Measurements from ENCODE around the gene EIF4B. TPM values are rescaled to one million over a fixed set of nuclear protein-coding genes. Genes with fewer than 3 reads are reported as not detected.
"Not testable (repeated sequence)": the region's sequence is repeated elsewhere in the genome, so short reads cannot be mapped to it uniquely, and the experiment has no call there.

Gene EIF4B
- polyA plus RNA-seq (2013, experiment 1 of 2; ENCODE audit: insufficient read length): 417 TPM
- polyA plus RNA-seq (2013, experiment 2 of 2; ENCODE audit: insufficient read length): 397 TPM

- DNase-seq: peak; percentile 100
Observed at GRCh38 chr12:53005986-53006809, at the start of gene EIF4B. Gene EIF4B, plus strand, starts transcription at chr12:53006456. Its CDS starts 28 bp downstream, at chr12:53006484.

GRCh38 chr12:52956987-52957386 lies 49.3 kb upstream of the EIF4B start:
- DNase-seq: no peak

DNA sequence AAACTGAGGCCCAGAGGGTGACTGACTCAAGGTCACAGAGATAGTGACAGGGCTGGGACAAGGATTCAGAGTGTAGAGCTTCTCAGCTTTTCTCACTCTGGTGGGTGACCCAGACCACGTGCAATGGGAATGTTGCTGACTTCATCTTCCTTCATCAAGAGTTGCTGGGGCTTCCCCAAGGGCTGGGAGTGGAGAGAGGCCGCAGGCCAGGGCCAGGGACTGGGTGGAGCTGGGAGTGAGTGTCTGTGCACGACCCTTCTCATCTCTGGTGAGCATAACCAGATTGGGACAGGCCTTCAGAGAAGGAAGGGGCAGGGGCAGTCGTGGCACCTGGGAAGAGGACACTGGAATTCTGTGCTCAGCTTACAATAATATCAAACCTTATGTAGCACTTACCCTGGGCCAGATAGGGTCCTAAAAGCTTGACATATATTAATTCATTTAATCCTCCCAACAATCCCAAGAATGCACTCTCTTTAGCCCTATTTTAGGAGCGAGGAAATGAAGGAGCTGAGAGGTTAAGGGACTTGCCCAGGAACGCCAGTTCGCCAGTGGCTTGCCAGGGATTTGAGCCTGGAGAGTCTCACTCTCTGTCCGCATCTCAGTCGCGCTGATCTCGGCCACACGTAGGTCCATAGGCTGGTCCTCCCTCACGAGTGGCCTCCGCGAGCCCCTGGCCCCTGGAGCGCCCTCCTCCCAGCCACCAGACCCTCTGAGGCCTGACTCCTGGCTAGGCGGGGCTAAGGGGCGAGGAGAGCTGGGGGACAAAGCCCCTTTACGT lies 41.5 kb upstream of the EIF4B start:
- DNase-seq: no peak

DNA sequence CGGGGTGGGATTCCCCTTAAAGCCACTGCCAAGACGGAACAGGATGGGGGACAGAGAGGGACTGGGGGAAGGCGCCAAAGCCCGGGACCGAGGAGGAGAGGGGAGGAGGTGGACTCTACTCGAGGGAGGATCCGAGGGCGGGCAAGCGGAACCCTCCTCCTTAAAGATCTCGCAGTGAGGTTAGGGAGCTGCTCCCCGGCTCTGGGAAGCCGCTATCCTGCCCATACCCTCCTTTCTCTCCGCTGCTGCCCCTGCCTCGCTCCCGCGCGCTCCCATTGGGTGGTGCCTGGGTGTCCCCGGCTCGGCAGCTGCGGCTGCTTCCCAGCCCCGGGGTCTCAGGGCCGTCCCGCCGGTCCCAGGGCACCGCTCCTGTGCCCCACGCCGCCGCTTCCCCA lies 40.9 kb upstream of the EIF4B start:
- no peak for DNase-seq

- no peak for DNase-seq
Observed at GRCh38 chr12:52969166-52969795, 37.0 kb upstream of the EIF4B start.

DNA sequence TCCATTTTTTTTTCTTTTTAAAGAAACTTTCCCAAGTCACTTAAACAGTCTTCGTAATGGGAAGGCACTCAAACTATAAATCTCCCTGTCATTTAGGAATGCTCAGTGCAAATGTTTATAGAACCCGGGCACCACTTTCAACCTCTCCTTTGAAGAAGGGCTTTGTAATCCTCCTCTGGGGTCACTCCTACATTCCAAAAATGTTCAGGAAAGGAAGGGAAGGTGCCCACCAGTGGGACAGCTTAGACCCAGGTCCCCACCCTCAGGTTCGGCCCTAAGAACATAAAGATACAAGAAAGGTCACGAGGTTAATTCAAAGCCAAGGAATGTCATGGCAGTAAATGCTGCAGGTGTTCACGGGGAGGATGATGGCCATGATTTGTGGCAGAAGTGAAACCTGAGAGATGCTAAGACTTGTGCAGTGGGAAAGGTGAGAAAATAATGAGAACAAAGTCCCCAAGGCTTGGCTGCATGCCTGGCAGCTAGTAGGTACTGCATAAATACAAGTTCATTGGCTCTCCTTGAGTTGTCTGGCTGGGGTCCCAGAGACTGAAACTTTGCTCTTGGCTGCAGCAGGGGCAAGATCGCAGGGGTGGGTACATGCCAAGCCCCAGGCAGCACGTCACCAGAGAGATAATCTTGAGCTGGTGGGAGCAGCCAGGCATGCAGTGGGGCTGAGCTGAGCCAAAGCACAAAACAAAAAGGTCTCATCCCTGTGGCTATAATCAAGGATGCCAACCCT lies 36.3 kb upstream of the EIF4B start:
- DNase-seq: no peak

DNA sequence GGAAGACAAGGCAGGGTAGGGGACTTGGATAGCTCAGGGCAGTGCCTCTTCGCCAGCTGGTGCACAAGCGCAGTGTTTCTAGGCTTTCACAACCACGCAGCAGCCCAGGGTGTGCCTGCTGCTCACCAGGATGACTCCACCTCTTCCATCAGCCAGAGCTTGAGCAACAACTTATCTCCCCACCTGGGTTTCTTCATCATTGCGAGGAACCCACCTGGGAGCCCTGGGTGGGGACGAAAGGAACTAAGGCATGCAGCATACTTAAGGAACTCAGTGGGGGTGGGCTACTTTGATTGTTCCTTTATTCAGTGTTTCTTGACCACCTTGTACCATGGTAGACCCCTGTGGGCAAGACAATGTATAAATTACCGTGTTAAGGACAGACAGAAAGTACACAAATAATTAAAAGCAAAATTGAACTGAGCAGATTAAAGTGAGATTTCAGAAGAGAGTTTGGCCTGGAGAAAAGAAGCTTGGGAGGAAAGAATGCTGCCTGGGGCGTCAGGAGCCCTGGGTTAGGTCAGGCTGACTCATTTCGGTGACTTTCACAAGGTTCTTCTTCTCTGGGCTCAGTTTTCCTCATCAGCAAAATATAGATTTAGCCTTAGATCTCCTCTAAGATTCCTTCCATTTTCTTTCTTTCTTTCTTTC lies 34.5 kb upstream of the EIF4B start:
- peak; percentile 43 for DNase-seq

DNA sequence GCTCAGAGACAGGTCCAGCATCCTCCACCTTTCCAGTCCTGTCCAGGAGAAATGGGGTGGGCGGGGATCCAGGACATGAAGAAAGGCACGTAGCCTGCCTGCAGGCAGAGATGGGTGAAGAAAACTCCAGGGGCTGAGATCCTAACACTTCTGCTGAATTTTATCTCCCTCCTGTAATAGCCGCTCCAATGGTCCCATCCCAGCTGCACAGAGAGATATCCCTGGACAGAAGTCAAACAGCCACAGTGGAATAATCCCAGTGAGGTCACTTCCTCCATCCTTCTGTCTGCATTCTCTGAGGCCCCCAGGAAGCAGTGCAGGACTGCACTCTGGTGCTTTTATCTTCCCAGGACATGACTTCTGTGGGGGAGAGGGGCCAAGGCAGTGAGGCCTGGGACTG lies 31.1 kb upstream of the EIF4B start:
- peak; percentile 29 for DNase-seq

- DNase-seq: peak; percentile 33
Observed at GRCh38 chr12:52975820-52976573, 30.3 kb upstream of the EIF4B start.

DNA sequence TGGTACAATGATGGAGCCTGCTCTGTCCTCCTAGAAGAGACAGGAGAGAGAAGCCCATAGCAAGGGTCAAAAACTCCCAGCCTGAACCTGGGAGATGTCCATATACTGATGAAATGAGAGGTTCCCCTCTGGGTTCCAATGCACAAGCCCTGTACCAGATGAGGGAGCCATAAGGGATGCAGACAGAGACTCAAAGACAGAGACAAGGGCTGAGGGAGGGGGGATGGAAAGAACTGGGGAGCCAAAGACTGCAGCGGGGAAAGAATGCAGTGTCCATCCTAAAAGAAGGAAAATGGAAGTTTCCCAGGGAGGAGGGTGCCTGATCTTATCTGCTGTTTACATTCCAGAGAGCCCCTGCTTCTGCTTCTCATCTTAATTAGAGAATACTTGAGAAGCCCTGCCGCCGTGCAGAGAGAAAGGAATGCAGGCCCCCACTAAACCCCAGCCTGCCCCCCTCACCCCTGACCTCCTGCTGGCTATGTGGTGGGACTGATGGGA lies 29.6 kb upstream of the EIF4B start:
- DNase-seq: peak; percentile 76

DNA sequence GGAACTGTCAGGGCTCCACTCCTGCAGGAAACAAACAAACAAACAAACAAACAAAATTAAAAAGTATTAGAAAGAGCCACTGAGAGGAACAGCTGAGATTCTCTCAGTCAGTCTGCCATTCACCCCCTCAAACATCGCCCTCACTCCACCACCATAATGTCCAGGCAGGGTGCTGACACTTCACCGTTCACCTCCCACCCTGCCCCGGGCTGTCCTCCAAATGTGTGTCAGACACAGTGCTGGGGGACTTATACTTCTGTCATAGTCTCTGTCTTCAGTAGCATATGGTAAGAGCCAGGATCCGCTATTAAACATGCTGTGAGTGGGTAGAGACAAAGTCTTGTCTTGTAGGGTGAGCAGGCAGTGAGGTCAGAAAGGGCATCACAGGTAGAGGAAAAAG lies 29.1 kb upstream of the EIF4B start:
- DNase-seq: no peak

GRCh38 chr12:52980096-52980649 lies 26.1 kb upstream of the EIF4B start:
- DNase-seq: no peak

- DNase-seq: peak; percentile 85
Observed at GRCh38 chr12:52980650-52981423, 25.4 kb upstream of the EIF4B start.

DNA sequence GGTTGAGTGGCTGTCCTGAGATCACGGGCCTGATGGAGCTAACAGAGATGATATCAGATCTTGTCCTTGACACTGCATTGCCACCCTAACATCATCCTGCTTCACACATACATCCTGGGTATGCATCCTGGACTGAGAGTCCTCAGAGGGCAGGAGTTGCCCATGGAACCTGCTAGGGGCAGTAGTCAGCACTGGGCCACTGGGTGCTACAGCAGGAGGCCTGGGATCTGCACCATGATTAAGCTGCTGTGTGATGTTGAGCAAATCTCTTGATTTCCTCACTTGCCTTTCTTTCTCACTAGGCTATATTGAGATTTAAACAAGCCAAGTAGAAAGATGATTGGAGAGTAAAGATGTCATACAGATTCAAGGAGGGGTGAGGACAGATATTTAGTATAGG lies 22.1 kb upstream of the EIF4B start:
- DNase-seq: no peak

GRCh38 chr12:52988898-52989297 lies 17.4 kb upstream of the EIF4B start:
- no peak for DNase-seq

GRCh38 chr12:52990206-52990605 lies 16.1 kb upstream of the EIF4B start:
- peak; percentile 36 for DNase-seq

DNA sequence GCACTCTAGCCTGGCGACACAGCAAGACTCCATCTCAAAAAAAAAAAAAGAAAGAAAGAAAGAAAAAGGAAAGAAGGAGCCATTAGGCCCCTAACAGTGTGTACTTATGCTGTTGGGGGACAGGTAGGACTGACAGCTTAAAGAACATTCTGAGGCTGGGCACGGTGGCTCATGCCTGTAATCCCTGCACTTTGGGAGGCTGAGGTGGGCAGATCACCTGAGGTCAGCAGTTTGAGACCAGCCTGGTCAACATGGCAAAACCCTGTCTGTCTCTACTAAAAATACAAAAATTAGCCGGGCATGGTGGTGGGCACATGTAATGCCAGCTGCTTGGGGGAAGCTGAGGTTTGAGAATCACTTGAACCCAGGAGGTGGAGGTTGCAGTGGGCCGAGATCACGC lies 14.0 kb upstream of the EIF4B start:
- not testable (repeated sequence) for DNase-seq

DNA sequence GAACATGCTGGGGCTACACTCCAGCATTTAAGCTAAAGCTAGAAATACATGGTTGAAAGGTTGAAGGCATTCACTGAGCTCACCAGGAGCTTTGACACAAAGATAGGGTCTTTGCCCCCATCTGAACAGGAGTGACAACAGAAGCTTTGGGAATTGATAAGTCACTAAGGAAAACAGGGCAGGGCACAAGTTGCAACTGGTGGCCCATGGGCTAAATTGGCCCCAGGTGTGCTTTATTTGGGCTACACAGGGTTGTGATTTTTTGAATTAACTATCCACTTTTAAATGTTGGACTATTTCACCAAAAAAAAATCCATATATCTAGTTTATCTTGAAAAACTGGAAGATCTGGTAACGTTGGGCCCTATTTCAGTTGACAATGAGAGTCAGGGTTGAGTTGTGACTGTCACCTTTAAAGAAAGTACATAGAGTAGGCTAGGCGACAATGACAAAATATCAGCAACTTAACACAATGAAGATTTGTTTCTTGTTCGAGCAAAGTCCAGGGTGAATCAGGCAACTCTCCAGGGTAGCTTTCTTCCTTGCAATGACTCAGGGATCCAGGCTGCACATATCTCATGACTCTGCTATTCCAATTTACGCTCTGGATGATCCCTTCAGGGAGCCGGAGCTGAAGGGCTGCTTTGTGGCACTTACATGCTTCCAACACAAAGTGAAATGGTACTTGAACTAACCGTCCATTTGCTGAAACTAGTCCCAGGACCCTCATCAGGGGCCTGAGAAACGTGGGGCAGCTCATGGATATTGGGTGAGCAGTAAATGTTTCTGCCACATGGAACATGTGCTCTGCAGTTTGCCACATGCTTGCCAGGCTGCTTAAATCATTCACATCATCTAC lies 13.3 kb upstream of the EIF4B start:
- no peak for DNase-seq

DNA sequence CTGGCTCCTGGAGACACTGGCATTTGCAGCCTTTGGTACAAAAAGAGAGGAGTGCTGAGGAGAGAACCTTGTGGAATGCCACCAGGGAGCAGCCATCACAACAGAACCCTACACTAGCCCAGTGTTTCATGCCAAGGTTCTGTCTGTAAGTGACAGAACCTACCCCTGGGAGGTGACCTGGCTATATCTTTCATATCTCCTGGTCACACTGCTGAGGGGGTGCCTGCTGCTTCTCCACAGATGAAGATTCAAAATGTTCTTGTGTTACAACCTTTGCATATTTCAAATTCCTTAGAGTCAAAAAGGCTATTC lies 12.7 kb upstream of the EIF4B start:
- no peak for DNase-seq
